ENCODE data around the gene TSPAN18.

Gene TSPAN18

DNA sequence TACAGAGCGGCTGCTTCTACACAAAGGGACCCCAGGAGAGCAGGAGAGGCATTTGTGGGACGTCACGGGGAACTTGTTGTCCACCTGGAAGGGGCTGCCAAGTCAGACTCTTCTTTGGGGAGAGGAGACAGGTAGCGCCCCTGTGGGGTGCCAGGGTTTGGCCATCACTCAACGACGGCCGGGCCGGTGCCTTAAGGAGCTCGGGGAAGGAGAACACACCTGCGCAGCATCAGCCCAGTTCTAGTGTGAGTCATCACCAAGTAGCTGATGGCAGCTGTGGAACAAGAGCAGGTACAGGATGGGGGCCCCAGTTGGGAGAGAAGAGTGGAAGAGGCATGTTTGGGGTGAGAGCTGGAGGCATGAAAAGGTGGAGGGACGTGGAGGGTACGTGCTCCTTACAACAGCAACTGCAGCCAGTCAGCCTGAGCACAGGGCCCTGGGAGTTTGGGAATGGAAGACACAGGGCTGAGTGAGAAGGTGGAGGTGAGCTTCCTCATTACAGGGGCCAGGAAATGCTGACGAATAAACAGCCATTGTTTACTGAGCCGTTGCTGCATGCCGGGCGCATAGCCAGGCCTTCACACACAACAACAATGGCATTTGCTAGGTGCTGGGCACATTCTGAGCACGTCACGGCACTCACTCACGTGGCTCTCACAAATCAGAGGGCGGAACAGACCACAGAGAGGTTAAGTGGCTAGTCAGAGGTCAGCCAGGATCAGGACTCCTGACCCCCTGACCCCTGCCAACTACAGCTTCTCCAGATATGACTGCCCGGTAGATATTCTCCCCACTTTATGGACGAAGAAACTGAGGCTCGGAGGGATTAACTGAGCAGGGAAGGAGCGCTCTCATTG is 253.0 kb downstream of the TSPAN18 start:
- DNase-seq (ENCODE audit: low read depth) = no peak

DNA sequence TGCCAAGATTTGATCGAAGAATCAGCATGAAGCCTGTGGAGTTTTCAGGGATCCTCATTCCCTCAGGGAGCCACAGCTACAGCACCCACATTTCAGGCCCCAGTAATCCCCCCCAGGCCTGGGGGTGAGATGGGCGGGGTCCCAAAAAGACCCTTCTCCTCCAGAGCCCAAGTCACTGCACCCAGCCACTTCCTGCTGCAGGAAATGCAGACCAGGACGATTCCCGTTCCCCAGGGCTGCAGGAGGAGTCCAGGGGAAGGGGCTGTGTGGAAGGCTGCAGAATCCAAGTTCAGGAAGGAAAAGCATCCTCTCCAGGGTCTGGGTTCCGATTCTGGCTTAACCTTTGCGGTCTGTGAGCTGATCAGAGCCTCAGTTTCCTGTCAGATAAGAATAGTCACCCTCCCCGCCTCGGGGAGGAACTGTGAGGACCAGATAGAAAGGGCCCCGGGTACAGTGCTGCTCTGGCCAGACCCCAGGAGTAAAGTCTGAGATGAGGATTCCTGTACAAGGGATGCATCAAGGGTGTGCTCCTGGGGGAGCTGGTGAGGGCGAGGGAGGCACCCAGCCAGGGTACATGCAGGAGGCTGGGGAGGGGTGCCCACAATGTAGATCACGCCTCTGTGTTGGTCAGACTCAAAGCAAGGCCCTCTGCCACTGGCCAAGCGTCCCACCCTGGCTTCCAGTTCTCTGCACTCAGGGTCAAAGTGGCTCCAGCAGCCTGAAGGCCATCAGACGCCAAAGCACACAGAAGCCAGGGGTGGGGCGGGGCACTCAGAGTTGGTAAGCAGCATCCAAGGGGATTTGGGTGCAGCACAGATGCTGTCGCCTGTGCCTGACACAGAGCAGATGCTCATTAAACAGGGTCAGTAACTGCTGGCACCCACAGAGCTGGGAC is 254.0 kb downstream of the TSPAN18 start:
- no peak for DNase-seq (ENCODE audit: low read depth)
